Caki2 (cell line): ENCODE results near the gene VRTN. TPM values are rescaled to one million over a fixed set of nuclear protein-coding genes. Genes with fewer than 3 reads are reported as not detected.

Experiments used
- DNase-seq: peaks from one replicate; pipeline ENCODE4 v3.0.0-alpha.2; 2015; ENCODE audit warnings: low read depth
- in situ Hi-C: cut with HindIII; loops from 2 replicates; pipeline ENCODE4 v1.10.0; 2016; ENCODE audit warnings: low sequenced_read_pairs, low pct_unique_long_range_greater_than_20kb, mixed read lengths
- total RNA-seq: library from RNA; depleted of rRNA; stranded (reverse); fragments of >200 nt; shearing (Covaris generic); gene quantifications from 2 replicates; pipeline ENCODE4 v1.2.3, GENCODE V29; 2014; ENCODE audit warnings: low replicate concordance; rRNA removed

VRTN gene
- total RNA-seq, 1 experiment from 2014 or later, result 0.03 TPM

DNA sequence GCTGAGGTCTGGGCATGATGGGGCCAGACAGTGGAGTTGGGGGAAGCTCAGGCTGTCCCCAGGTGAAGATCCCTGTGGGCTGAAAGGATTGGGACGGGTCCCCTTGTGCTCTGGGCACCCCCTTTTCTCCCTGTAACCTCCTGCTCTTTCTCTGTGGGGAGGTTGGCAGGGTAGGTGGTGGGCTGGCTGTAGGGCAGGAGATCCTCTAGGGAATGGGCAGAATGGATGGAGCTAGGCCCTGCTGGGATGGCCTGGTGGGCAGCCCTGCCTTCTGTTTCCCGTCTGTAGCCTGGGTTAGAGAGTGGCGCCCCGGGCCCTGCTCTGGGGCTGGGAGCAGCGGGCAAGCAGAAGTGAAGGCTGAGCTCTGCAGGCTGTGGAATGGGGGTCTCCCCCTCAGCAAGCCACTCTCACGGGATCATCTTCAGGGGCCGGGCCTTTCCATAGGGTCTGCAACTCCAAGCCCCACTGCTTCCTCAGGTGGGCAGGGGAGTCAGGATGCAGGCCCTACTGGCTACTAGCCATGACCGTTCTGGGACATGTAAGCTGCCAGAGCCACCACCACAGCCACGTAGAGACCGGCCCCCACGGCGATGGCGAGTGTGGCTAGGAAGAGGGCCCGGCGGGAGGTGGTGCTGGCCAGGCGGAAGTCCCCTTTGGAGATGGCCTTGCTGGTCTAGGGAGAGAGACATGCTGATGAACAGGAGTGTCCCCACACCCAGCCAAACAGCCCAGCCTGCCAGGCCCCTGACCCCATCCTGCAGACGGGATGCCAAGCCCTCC is 58.9 kb downstream of the VRTN start:
- no peak for DNase-seq
- in situ Hi-C loops, result no loop called here

DNA sequence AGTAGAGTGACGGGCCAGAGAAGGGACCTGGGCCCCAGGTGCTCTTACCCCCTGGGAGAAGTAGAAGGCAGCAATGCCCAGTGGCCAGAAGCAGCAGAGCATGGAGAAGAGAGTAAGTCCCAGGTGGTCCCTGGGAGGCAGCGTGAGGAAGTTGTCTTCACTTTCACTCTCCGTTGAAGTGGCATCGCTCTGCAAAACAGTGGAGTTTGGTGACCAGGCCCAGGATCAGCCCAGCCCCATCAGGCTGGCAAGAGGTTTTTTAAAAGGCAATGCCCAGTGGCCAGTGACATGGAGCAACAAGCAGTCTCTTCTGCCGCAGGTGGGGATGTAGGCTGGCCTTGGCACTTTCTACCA is 59.5 kb downstream of the VRTN start:
- DNase-seq, result no peak
- in situ Hi-C loops, result no loop called here

DNA sequence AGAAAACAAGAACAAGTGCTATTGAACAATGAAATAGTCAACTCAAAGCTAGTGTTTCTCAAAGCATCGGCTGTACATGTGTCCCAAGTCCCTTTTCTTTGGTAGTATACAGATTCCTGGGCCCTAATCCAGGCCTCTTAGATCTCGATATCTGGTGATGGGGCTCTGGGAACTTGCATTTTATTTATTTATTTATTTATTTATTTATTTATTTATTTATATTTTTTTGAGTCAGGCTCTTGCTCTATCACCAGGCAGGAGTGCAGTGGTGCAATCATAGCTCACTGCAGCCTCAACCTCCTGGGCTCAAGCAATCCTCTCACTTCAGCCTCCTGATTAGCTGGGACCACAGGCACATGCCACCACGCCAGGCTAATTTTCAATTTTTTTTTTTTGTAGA is 60.6 kb downstream of the VRTN start:
- no peak for DNase-seq
- in situ Hi-C loops, result no loop called here

DNA sequence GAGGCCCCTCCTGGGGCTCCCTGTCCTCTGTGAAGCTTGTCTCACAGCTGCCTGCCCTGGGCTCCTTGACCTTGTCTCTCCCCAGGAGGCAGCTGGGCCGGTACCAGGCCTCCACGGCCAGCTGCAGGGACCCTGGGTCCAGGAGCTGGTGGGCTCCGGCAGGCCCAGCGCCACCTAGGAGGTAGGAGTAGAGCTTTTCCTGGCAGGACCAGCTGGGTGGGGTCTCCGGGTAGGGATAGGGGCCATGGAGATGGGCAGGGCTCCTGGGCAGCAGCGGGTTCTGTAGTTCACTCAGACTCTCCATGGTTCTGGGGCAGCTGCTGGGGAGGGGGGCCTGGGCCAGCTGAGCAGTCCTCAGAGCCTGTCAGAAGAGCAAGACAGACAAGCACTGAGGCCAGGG is 61.2 kb downstream of the VRTN start:
- in situ Hi-C loops, result no loop called here
- DNase-seq, result no peak

Other genes with a start within 250 kb of the VRTN start
- gene VSX2, start 109.0 kb upstream of the VRTN start, total RNA-seq, result not detected in 2 replicates
- 29.9 and 31.2 TPM in 2 replicates for gene ABCD4, start 45.5 kb upstream of the VRTN start, total RNA-seq
- not detected in 2 replicates for gene SYNDIG1L, start 77.7 kb downstream of the VRTN start, total RNA-seq
- gene NPC2, start 144.8 kb downstream of the VRTN start, total RNA-seq, result 86.8 and 87.1 TPM in 2 replicates
- 40.9 and 48.5 TPM in 2 replicates for gene ISCA2, start 145.3 kb downstream of the VRTN start, total RNA-seq